Nucleus accumbens (tissue), 56 donors: ENCODE data around the gene ZNF655.
A peak's percentile ranks its signal among the peaks of the same experiment; 100 is the strongest.

Source experiments
- DNase-seq, 56 donors: peaks; one replicate each; lab custom pipeline; 2025; lab: John Stamatoyannopoulos, UW

The ZNF655 gene

GRCh38 chr7:99599836-99600235 lies 41.4 kb downstream of the ZNF655 start:
- DNase-seq = no peak

GRCh38 chr7:99601656-99602310 lies 43.3 kb downstream of the ZNF655 start:
- no peak for DNase-seq

- no peak for DNase-seq
Observed at GRCh38 chr7:99605527-99605926, 47.1 kb downstream of the ZNF655 start.

- no peak for DNase-seq
Observed at GRCh38 chr7:99606531-99606930, 48.1 kb downstream of the ZNF655 start.

- DNase-seq = no peak
Observed at GRCh38 chr7:99607548-99607947, 49.1 kb downstream of the ZNF655 start.

GRCh38 chr7:99614495-99614894 lies 56.1 kb downstream of the ZNF655 start:
- DNase-seq = no peak

- no peak for DNase-seq
Observed at GRCh38 chr7:99615989-99616358, 57.5 kb downstream of the ZNF655 start.

- peak; percentile 32 to 91 (median 76) for DNase-seq
Observed at GRCh38 chr7:99616359-99617191, 58.1 kb downstream of the ZNF655 start, which contains the start of gene ZSCAN25. ZSCAN25 (plus strand) TSS chr7:99616946; CDS start chr7:99619607, 2,661 bp downstream.

- DNase-seq = no peak
Observed at GRCh38 chr7:99617192-99617781, 58.8 kb downstream of the ZNF655 start.

GRCh38 chr7:99618726-99619125 lies 60.3 kb downstream of the ZNF655 start:
- DNase-seq = no peak

GRCh38 chr7:99619571-99620130 lies 61.2 kb downstream of the ZNF655 start:
- DNase-seq = no peak

- DNase-seq = no peak
Observed at GRCh38 chr7:99621271-99621670, 62.8 kb downstream of the ZNF655 start.

- DNase-seq = no peak
Observed at GRCh38 chr7:99622596-99622995, 64.2 kb downstream of the ZNF655 start.

- no peak for DNase-seq
Observed at GRCh38 chr7:99623091-99623693, 64.8 kb downstream of the ZNF655 start.

GRCh38 chr7:99623702-99624447 lies 65.4 kb downstream of the ZNF655 start:
- DNase-seq = no peak

GRCh38 chr7:99624484-99624883 lies 66.0 kb downstream of the ZNF655 start:
- no peak for DNase-seq

GRCh38 chr7:99625321-99625720 lies 66.9 kb downstream of the ZNF655 start:
- DNase-seq = no peak

- DNase-seq = no peak
Observed at GRCh38 chr7:99625961-99626360, 67.5 kb downstream of the ZNF655 start.
